Liver (tissue), 9 donors: ENCODE results near the gene PIGR. TPM values are rescaled to one million over a fixed set of nuclear protein-coding genes. Genes with fewer than 3 reads are reported as not detected.
A peak's percentile ranks its signal among the peaks of the same experiment; 100 is the strongest.

Experiments used
- DNase-seq: peaks from one replicate; pipeline ENCODE4 v3.0.0-alpha.2; 2017; ENCODE audit warnings: low spot score
- H3K27ac ChIP-seq, 2 donors: one replicate each; pipeline ENCODE4 v1.7.0; 2013; ENCODE audit warnings: inconsistent platforms in 2 of 2, low read length in 2 of 2, control low read depth in 1 of 2, low read depth in 1 of 2, mild to moderate bottlenecking in 1 of 2
- H3K27me3 ChIP-seq, 4 donors: one replicate each; pipeline versions ENCODE4 v1.6.1 to v1.7.0; 2013; ENCODE audit warnings: low read length in 3 of 4, inconsistent platforms in 1 of 4, mild to moderate bottlenecking in 1 of 4, moderate library complexity in 1 of 4; ENCODE audit not compliant: control insufficient read depth in 4 of 4, insufficient read depth in 4 of 4
- H3K36me3 ChIP-seq, 4 donors: one replicate each; pipeline versions ENCODE4 v1.6.1 to v1.7.0; 2013; ENCODE audit warnings: low read length in 3 of 4, mild to moderate bottlenecking in 3 of 4, low read depth in 1 of 4, moderate library complexity in 1 of 4; ENCODE audit not compliant: control insufficient read depth in 4 of 4, insufficient read depth in 3 of 4
- H3K4me1 ChIP-seq, 4 donors: one replicate each; pipeline versions ENCODE4 v1.6.1 to v1.7.0; 2013; ENCODE audit warnings: low read length in 3 of 4, mild to moderate bottlenecking in 3 of 4, moderate library complexity in 1 of 4; ENCODE audit not compliant: control insufficient read depth in 4 of 4, insufficient read depth in 4 of 4
- H3K4me3 ChIP-seq, 3 donors: one replicate each; pipeline versions ENCODE4 v1.6.1 to v1.7.0; 2013; ENCODE audit warnings: low read length in 3 of 3, control low read depth in 1 of 3, low read depth in 1 of 3, mild to moderate bottlenecking in 1 of 3
- H3K9ac ChIP-seq, 2 donors: one replicate each; pipeline ENCODE4 v1.7.0; 2013; ENCODE audit warnings: low read length in 2 of 2, mild to moderate bottlenecking in 2 of 2, moderate library complexity in 2 of 2, control low read depth in 1 of 2, low read depth in 1 of 2
- H3K9me3 ChIP-seq, 4 donors: one replicate each; pipeline versions ENCODE4 v1.6.1 to v1.7.0; 2013; ENCODE audit warnings: low read length in 3 of 4; ENCODE audit not compliant: control insufficient read depth in 4 of 4
- CTCF ChIP-seq: fragments of 150-350 bp; IDR thresholded peaks from 2 replicates; pipeline ENCODE4 v1.5.1; 2017; ENCODE audit warnings: improper control_type of control experiment, low read depth, low read length; ENCODE audit not compliant: missing input control
- EGR1 ChIP-seq, 2 donors: IDR thresholded peaks; 2 replicates each; pipeline ENCODE4 v1.6.1; 2016 to 2018; ENCODE audit warnings: antibody characterized with exemption in 2 of 2, low read depth in 2 of 2
- FOXA1 ChIP-seq: IDR thresholded peaks from 2 replicates; pipeline ENCODE4 v1.6.1; 2016; ENCODE audit warnings: antibody characterized with exemption
- FOXA2 ChIP-seq: IDR thresholded peaks from 2 replicates; pipeline ENCODE4 v1.6.1; 2016; ENCODE audit warnings: antibody characterized with exemption
- GABPA ChIP-seq, 2 donors: IDR thresholded peaks in 1 of 2; conservative IDR thresholded peaks in 1 of 2; 2 replicates each; pipeline ENCODE4 v1.6.1; 2016; ENCODE audit warnings: antibody characterized with exemption in 2 of 2, mild to moderate bottlenecking in 1 of 2, moderate library complexity in 1 of 2
- HNF4G ChIP-seq: IDR thresholded peaks from 2 replicates; pipeline ENCODE4 v1.6.1; 2016; ENCODE audit warnings: antibody characterized with exemption
- JUND ChIP-seq, 2 donors: IDR thresholded peaks; 2 replicates each; pipeline ENCODE4 v1.6.1; 2016; ENCODE audit warnings: antibody characterized with exemption in 2 of 2
- NR2F2 ChIP-seq: IDR thresholded peaks from 2 replicates; pipeline ENCODE4 v1.6.1; 2016; ENCODE audit warnings: antibody characterized with exemption
- REST ChIP-seq: IDR thresholded peaks from 2 replicates; pipeline ENCODE4 v1.6.1; 2016; ENCODE audit warnings: antibody characterized with exemption, mild to moderate bottlenecking
- RXRA ChIP-seq, 2 donors: IDR thresholded peaks; 2 replicates each; pipeline ENCODE4 v1.6.1; 2017 to 2018; ENCODE audit warnings: antibody characterized with exemption in 2 of 2, mild to moderate bottlenecking in 1 of 2
- SP1 ChIP-seq: IDR thresholded peaks from 2 replicates; pipeline ENCODE4 v1.6.1; 2018; ENCODE audit warnings: antibody characterized with exemption, mild to moderate bottlenecking
- TAF1 ChIP-seq: conservative IDR thresholded peaks from 2 replicates; pipeline ENCODE4 v1.6.1; 2016; ENCODE audit warnings: antibody characterized with exemption, mild to moderate bottlenecking
- YY1 ChIP-seq: IDR thresholded peaks from 2 replicates; pipeline ENCODE4 v1.6.1; 2016; ENCODE audit warnings: antibody characterized with exemption, mild to moderate bottlenecking
- ZBTB33 ChIP-seq: IDR thresholded peaks from 2 replicates; pipeline ENCODE4 v1.6.1; 2016; ENCODE audit warnings: antibody characterized with exemption
- WGBS: extraction: QIAGEN DNeasy Blood & Tissue Kit; methylation state at CpG from one replicate; pipeline ENCODE4 v1.1.7; 2013; 5-methylcytosine and 5-hydroxymethylcytosine counted together
- polyA plus RNA-seq, 2 donors: library from polyadenylated mRNA; stranded (reverse) in 1 of 2; unstranded in 1 of 2; fragments of 200-250 nt in 1 of 2; fragments of >200 nt in 1 of 2; fragmentation: Nextera tagmentation in 1 of 2; extraction: Ambion mirVana in 1 of 2; gene quantifications; one replicate each; pipeline versions ENCODE4 v1.2.1 to v1.2.3, GENCODE V29; 2013 to 2015
- total RNA-seq, 2 donors: library from RNA; depleted of rRNA; stranded (reverse); fragments of >200 nt; gene quantifications; one replicate each; pipeline ENCODE4 v1.2.3, GENCODE V29; 2014
- TF ChIP-seq, protein P1 (sequence below): IDR thresholded peaks from 2 replicates; pipeline ENCODE4 v1.6.1; 2016; ENCODE audit warnings: antibody characterized with exemption
- TF ChIP-seq, protein P2 (sequence below): IDR thresholded peaks from 2 replicates; pipeline ENCODE4 v1.6.1; 2016; ENCODE audit warnings: antibody characterized with exemption
- donor health status: healthy.
- donor health status: healthy.
- donor health status: healthy.
- donor health status: healthy.
- donor health status: healthy.

PIGR gene
- total and polyA plus RNA-seq, 4 donors: 0.09 to 43.3 (median 14.1) TPM

GRCh38 chr1:206909883-206910318 is 36.4 kb downstream of the PIGR start:
- H3K9me3 ChIP-seq: no peaks in the 10 kb centered on the region
- peak overlapping the region in 1 of 2 donors; percentile 44 for H3K27ac ChIP-seq
- WGBS: 27% methylated on average over 14 of the region's 14 CpGs
- H3K4me1 ChIP-seq: peaks cover 0 to 19% (median 13%) of the 10 kb centered on the region in 4 donors
- TF ChIP-seq, protein P1, sequence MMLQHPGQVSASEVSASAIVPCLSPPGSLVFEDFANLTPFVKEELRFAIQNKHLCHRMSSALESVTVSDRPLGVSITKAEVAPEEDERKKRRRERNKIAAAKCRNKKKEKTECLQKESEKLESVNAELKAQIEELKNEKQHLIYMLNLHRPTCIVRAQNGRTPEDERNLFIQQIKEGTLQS: no peak
- TF ChIP-seq YY1 (no peak), SP1 (no peak), TAF1 (no peak), ZBTB33 (no peak), FOXA2 (no peak), NR2F2 (no peak), EGR1 (IDR thresholded peaks at IDR 0.05; ENCODE audit: low read depth in 2 of 2) (no peak), JUND (IDR thresholded peaks at IDR 0.05) (no peak), HNF4G (no peak), FOXA1 (no peak), RXRA (IDR thresholded peaks at IDR 0.05) (no peak), GABPA (IDR thresholded peaks at IDR 0.05 in 1 of 2, conservative IDR thresholded peaks at IDR 0.05 in 1 of 2) (no peak)
- TF ChIP-seq, protein P2, sequence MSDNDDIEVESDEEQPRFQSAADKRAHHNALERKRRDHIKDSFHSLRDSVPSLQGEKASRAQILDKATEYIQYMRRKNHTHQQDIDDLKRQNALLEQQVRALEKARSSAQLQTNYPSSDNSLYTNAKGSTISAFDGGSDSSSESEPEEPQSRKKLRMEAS: no peak
- H3K4me3 ChIP-seq: peak overlapping the region; percentile 39 to 57 (median 53)
- no peaks in the 10 kb centered on the region for H3K27me3 ChIP-seq
- DNase-seq: no peak
- no peaks in the 10 kb centered on the region for H3K36me3 ChIP-seq
- no peak overlapping the region for H3K9ac ChIP-seq

- DNase-seq: no peak
- Histone ChIP-seq H3K4me1 (peaks cover 0 to 19% (median 13%) of the 10 kb centered on the region in 4 donors), H3K9ac (no peak overlapping the region), H3K4me3 (peak overlapping the region; percentile 39 to 57 (median 53)), H3K27ac (peak overlapping the region in 1 of 2 donors; percentile 44), H3K27me3 (no peaks in the 10 kb centered on the region), H3K36me3 (no peaks in the 10 kb centered on the region), H3K9me3 (no peaks in the 10 kb centered on the region)
- TF ChIP-seq GABPA (IDR thresholded peaks at IDR 0.05 in 1 of 2, conservative IDR thresholded peaks at IDR 0.05 in 1 of 2) (no peak), SP1 (peak; percentile 24)
- 3% methylated on average over 69 of the region's 69 CpGs for WGBS
Observed at GRCh38 chr1:206909161-206909882, 36.9 kb downstream of the PIGR start.

GRCh38 chr1:206908038-206908437 is 38.2 kb downstream of the PIGR start:
- no peak overlapping the region for H3K27ac ChIP-seq
- TF ChIP-seq REST: no peak
- no peak for TF ChIP-seq RXRA (IDR thresholded peaks at IDR 0.05)
- no peak for TF ChIP-seq CTCF
- no peak for TF ChIP-seq GABPA (IDR thresholded peaks at IDR 0.05 in 1 of 2, conservative IDR thresholded peaks at IDR 0.05 in 1 of 2)
- TF ChIP-seq FOXA2: no peak
- TF ChIP-seq, protein P2: no peak
- TF ChIP-seq ZBTB33: no peak
- TF ChIP-seq HNF4G: no peak
- no peak for DNase-seq

More at GRCh38 chr1:206908038-206908437, 38.2 kb downstream of the PIGR start:
- H3K9ac ChIP-seq: no peak overlapping the region
- no peaks in the 10 kb centered on the region for H3K27me3 ChIP-seq
- no peaks in the 10 kb centered on the region for H3K9me3 ChIP-seq
- H3K4me1 ChIP-seq: peaks cover 0 to 19% (median 13%) of the 10 kb centered on the region in 4 donors
- no peaks in the 10 kb centered on the region for H3K36me3 ChIP-seq
- 96% methylated on average over 10 of the region's 10 CpGs for WGBS
- H3K4me3 ChIP-seq: no peak overlapping the region
